GM18508 (cell line): Measurements from ENCODE around the gene ACKR2.

Source experiments
- ATAC-seq: cut with Tn5 transposase; IDR thresholded peaks from one replicate; pipeline ENCODE4 v1.9.1; 2021; ENCODE audit warnings: moderate number of reproducible peaks; ENCODE audit not compliant: insufficient read depth, unreplicated experiment

The ACKR2 gene

GRCh38 chr3:42809202-42809601 is at the start of gene ACKR2:
Gene ACKR2, plus strand, starts transcription at chr3:42809445. Its CDS starts 55,058 bp downstream, at chr3:42864503.
- ATAC-seq: no peak

GRCh38 chr3:42762046-42762724 is 47.1 kb upstream of the ACKR2 start:
- no peak for ATAC-seq

GRCh38 chr3:42763021-42763420 is 46.2 kb upstream of the ACKR2 start:
- ATAC-seq: no peak

- ATAC-seq: no peak
Measured at GRCh38 chr3:42764115-42764514, 45.1 kb upstream of the ACKR2 start.

GRCh38 chr3:42764561-42765295 is 44.5 kb upstream of the ACKR2 start:
- ATAC-seq: no peak

GRCh38 chr3:42769477-42770131 is 39.6 kb upstream of the ACKR2 start:
- no peak for ATAC-seq

GRCh38 chr3:42771271-42771670 is 38.0 kb upstream of the ACKR2 start:
- no peak for ATAC-seq

GRCh38 chr3:42772670-42773408 is 36.4 kb upstream of the ACKR2 start, which contains the start of gene CCDC13:
Gene CCDC13, minus strand, starts transcription at chr3:42773253. Its CDS starts 14,908 bp downstream, at chr3:42758345.
- ATAC-seq: peak; percentile 80

GRCh38 chr3:42773409-42773751 is 35.9 kb upstream of the ACKR2 start:
- peak; percentile 13 for ATAC-seq

GRCh38 chr3:42778644-42779043 is 30.6 kb upstream of the ACKR2 start:
- no peak for ATAC-seq

GRCh38 chr3:42780398-42780797 is 28.8 kb upstream of the ACKR2 start:
- no peak for ATAC-seq

GRCh38 chr3:42780892-42781700 is 28.1 kb upstream of the ACKR2 start:
- ATAC-seq: no peak

GRCh38 chr3:42786212-42786611 is 23.0 kb upstream of the ACKR2 start:
- no peak for ATAC-seq

GRCh38 chr3:42786631-42787030 is 22.6 kb upstream of the ACKR2 start:
- ATAC-seq: no peak

GRCh38 chr3:42790714-42791229 is 18.5 kb upstream of the ACKR2 start:
- ATAC-seq: no peak

- no peak for ATAC-seq
Measured at GRCh38 chr3:42795621-42796181, 13.5 kb upstream of the ACKR2 start.

GRCh38 chr3:42796332-42796885 is 12.8 kb upstream of the ACKR2 start:
- no peak for ATAC-seq

- ATAC-seq: no peak
Measured at GRCh38 chr3:42799376-42799775, 9.9 kb upstream of the ACKR2 start.

- no peak for ATAC-seq
Measured at GRCh38 chr3:42800251-42800650, 9.0 kb upstream of the ACKR2 start.
